ENCODE results near the gene NR1I2. TPM values are rescaled to one million over a fixed set of nuclear protein-coding genes. Genes with fewer than 3 reads are reported as not detected.

NR1I2 gene
- total RNA-seq, 2 donors from 2014 or later = 0.43 to 0.82 TPM

DNA sequence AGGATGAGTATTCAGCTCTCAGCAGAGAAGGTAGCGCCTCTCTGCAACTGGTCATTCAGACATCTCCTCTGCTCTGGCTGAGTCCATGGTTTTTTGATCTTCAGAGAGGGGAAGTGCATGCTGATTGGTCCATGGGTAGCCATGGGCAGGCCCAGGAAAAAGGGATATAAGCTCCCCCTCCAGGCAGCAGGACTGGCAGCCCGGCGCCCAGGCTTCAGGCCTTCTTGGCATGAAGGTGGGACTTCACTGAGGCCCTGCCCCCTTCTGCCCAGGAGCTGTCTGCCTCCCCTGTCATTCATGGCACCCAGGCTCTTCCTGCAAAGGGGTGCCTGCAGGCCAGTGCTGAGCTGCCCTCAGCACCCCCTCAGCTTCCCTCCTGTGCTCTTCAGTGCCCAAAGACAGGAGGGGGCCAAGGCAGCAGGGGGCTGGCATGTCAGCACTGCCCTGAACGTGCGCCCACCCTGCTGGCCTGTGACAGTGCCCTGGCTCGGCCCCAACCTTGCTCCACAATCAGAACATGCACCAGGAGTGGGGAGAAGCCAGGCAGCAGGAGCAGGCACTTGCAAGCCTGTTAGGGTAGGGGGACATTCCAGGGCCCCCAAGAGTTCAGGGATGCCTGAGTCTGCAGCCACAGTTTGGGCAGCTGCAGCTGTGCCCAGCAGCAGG, 13.8 kb upstream of the NR1I2 start:
- Mint-ChIP-seq H3K4me1 (no peaks in the 10 kb centered on the region), H3K9me3 (no peaks in the 10 kb centered on the region), H3K36me3 (ENCODE audit: low read depth) (no peaks in the 10 kb centered on the region), H3K27me3 (peaks cover 4% of the 10 kb centered on the region), H3K4me3 (no peak overlapping the region), H3K27ac (no peak overlapping the region)
- no peak for ATAC-seq (replicated peaks)

GRCh38 chr3:119768668-119769393, 13.1 kb upstream of the NR1I2 start:
- no peak overlapping the region for H3K4me3 Mint-ChIP-seq
- no peaks in the 10 kb centered on the region for H3K4me1 Mint-ChIP-seq
- no peaks in the 10 kb centered on the region for H3K9me3 Mint-ChIP-seq
- no peaks in the 10 kb centered on the region for H3K36me3 Mint-ChIP-seq (ENCODE audit: low read depth)
- peaks cover 4% of the 10 kb centered on the region for H3K27me3 Mint-ChIP-seq
- no peak for ATAC-seq (replicated peaks)
- no peak overlapping the region for H3K27ac Mint-ChIP-seq

DNA sequence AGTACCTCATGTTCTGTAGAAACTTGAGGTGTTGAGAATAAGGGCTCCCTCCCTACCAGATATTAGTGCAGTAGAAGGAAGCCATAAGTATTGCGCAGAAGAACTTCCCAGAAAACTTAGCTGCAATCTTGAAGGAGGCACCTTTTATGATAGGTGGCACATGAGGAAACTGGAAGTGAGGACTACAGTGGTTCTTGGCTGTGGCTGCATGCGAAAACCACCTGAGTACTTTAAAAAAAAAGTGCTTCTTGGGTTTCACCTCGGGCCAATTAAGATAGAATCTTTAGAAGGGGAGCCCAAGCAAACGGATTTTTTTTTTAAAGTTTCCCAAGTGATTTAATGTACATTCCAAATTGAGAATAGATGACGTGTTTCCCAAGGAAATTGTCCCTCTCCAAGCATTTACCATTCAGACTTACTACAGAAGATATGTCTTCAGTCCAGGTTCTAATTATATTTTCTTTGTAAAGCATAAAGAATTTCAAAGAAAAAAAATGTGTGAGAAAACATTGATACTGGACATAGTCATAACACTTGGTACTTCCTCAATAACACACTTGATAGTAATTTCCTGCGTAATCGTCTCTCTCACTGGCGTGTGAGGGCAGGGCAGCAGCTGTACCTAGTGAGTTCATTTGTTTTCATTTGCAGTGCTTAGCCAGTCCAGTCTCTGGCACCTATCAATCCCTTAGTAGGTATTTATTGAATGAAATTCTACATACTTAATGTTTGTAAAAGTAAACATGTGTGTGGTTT, 12.3 kb upstream of the NR1I2 start:
- Mint-ChIP-seq H3K4me3 (no peak overlapping the region), H3K27me3 (peaks cover 4% of the 10 kb centered on the region), H3K36me3 (ENCODE audit: low read depth) (no peaks in the 10 kb centered on the region), H3K27ac (no peak overlapping the region), H3K9me3 (no peaks in the 10 kb centered on the region), H3K4me1 (no peaks in the 10 kb centered on the region)
- ATAC-seq (replicated peaks) = no peak

DNA sequence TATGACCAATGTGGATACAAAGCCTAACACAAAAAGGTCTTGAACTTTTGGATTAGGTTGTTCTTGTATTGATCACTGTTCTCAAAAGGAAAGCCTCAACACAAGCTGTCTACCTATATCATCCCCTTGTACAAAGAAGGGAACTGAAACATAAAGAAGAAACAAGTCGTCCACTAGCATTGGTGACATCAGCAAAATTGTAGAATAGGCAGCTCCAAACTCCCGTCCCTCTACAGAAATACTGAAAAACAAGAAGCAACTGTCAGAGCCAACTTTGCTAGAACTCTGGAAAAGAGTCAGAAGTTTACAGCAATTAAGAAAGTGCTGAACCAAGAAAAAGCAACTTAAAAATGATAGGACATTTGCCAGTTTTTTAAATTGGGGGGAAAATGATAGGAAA, 7.5 kb upstream of the NR1I2 start:
- Mint-ChIP-seq H3K27ac (no peak overlapping the region), H3K4me1 (no peaks in the 10 kb centered on the region), H3K36me3 (ENCODE audit: low read depth) (no peaks in the 10 kb centered on the region), H3K9me3 (peaks cover 11% of the 10 kb centered on the region), H3K4me3 (no peak overlapping the region), H3K27me3 (peaks cover 3% of the 10 kb centered on the region)
- ATAC-seq (replicated peaks) = no peak

DNA sequence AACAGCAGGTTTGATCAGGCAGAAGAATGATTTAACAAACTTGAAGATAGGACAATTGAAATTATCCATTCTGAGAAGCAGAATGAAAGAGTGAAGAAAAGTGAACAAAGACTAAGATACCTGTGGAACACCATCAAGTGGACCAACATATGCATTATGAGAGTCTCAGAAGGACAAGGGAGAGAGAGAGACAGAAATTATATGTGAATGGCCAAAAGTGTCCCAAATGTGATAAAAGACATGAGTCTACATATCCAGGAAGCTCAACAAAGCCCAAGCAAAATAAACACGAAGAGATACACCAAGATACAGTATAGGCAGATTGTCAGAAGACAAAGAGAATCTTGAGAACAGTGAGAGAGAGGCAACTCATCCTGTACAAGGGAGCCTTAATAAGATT, 5.6 kb upstream of the NR1I2 start:
- no peaks in the 10 kb centered on the region for H3K36me3 Mint-ChIP-seq (ENCODE audit: low read depth)
- H3K27ac Mint-ChIP-seq = no peak overlapping the region
- no peak overlapping the region for H3K4me3 Mint-ChIP-seq
- H3K27me3 Mint-ChIP-seq = peaks cover 3% of the 10 kb centered on the region
- no peak for ATAC-seq (replicated peaks)
- peaks cover 11% of the 10 kb centered on the region for H3K9me3 Mint-ChIP-seq
- H3K4me1 Mint-ChIP-seq = no peaks in the 10 kb centered on the region

- no peak for ATAC-seq (replicated peaks)
Measured at GRCh38 chr3:119778176-119778575, 3.7 kb upstream of the NR1I2 start.

GRCh38 chr3:119778811-119779210, 3.1 kb upstream of the NR1I2 start:
- peaks cover 11% of the 10 kb centered on the region for H3K9me3 Mint-ChIP-seq
- ATAC-seq (replicated peaks) = no peak
- H3K27me3 Mint-ChIP-seq = peaks cover 3% of the 10 kb centered on the region
- H3K36me3 Mint-ChIP-seq (ENCODE audit: low read depth) = no peaks in the 10 kb centered on the region
- H3K4me3 Mint-ChIP-seq = no peak overlapping the region
- H3K4me1 Mint-ChIP-seq = no peaks in the 10 kb centered on the region
- no peak overlapping the region for H3K27ac Mint-ChIP-seq

More at GRCh38 chr3:119778176-119778575, 3.7 kb upstream of the NR1I2 start:
- H3K9me3 Mint-ChIP-seq = peaks cover 11% of the 10 kb centered on the region
- H3K4me3 Mint-ChIP-seq = no peak overlapping the region
- no peaks in the 10 kb centered on the region for H3K4me1 Mint-ChIP-seq
- H3K27me3 Mint-ChIP-seq = peaks cover 3% of the 10 kb centered on the region
- no peaks in the 10 kb centered on the region for H3K36me3 Mint-ChIP-seq (ENCODE audit: low read depth)
- no peak overlapping the region for H3K27ac Mint-ChIP-seq

DNA sequence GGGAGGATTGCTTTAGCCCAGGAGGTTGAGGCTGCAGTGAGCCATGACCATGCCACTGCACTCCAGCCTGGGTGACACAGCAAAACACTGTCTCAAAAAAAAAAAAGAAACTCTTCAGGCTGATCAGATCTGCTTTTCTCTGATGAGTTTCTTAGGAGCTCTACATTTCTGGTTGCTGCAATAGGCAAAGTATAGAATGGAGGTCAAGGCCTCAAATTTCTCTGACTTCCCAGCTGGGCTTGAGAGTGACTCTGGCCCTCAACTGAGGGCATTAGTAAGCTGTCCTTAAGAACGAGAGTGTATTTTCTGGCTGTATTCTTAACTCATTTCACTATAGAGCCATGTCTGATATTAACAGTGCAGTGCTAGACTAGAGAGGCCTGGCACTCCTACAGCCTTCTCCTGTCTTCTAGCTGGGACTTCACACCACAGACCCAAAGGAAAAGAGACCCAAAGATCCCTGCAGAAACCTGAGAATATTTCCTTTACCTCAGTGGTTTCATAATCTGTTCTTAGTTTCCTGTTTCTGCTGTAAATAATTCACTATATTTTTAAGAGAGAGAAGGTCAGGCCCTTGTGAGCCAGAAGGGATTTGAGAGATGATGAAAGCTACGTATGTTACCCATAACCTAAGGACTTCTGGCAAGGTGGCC, 2.0 kb upstream of the NR1I2 start:
- Mint-ChIP-seq H3K36me3 (ENCODE audit: low read depth) (no peaks in the 10 kb centered on the region), H3K4me1 (no peaks in the 10 kb centered on the region), H3K27ac (peak overlapping the region; percentile 80), H3K27me3 (peaks cover 2% of the 10 kb centered on the region), H3K4me3 (no peak overlapping the region), H3K9me3 (peaks cover 10% of the 10 kb centered on the region)
- no peak for ATAC-seq (replicated peaks)

DNA sequence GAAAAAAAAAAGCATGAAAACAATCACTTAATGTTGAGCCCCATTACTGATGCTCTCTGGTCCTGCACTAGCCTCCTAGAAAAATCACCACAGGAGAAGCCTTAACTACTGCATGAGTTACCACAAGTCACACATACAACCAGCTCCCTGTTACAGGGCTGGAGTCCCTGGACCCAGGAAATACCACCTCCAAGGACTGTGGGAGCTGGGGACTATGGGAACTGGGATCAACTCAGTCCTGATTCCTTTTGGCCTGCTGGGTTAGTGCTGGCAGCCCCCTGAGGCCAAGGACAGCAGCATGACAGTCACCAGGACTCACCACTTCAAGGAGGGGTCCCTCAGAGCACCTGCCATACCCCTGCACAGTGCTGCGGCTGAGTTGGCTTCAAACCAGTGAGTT, 559 bp downstream of the NR1I2 start:
- Mint-ChIP-seq H3K27me3 (no peaks in the 10 kb centered on the region), H3K36me3 (ENCODE audit: low read depth) (no peaks in the 10 kb centered on the region)
- ATAC-seq (replicated peaks) = no peak

GRCh38 chr3:119783255-119783654, 1.4 kb downstream of the NR1I2 start:
- Mint-ChIP-seq H3K4me1 (no peaks in the 10 kb centered on the region), H3K36me3 (ENCODE audit: low read depth) (no peaks in the 10 kb centered on the region), H3K27ac (no peak overlapping the region), H3K4me3 (no peak overlapping the region), H3K9me3 (no peaks in the 10 kb centered on the region), H3K27me3 (no peaks in the 10 kb centered on the region)
- ATAC-seq (replicated peaks) = no peak

More for the DNA sequence above, 559 bp downstream of the NR1I2 start:
- Mint-ChIP-seq H3K27ac (no peak overlapping the region), H3K4me1 (no peaks in the 10 kb centered on the region), H3K4me3 (no peak overlapping the region), H3K9me3 (no peaks in the 10 kb centered on the region)

GRCh38 chr3:119783883-119784282, 2.0 kb downstream of the NR1I2 start:
- Mint-ChIP-seq H3K27me3 (no peaks in the 10 kb centered on the region), H3K9me3 (no peaks in the 10 kb centered on the region), H3K4me1 (no peaks in the 10 kb centered on the region), H3K27ac (no peak overlapping the region), H3K36me3 (ENCODE audit: low read depth) (no peaks in the 10 kb centered on the region), H3K4me3 (no peak overlapping the region)
- ATAC-seq (replicated peaks) = no peak

DNA sequence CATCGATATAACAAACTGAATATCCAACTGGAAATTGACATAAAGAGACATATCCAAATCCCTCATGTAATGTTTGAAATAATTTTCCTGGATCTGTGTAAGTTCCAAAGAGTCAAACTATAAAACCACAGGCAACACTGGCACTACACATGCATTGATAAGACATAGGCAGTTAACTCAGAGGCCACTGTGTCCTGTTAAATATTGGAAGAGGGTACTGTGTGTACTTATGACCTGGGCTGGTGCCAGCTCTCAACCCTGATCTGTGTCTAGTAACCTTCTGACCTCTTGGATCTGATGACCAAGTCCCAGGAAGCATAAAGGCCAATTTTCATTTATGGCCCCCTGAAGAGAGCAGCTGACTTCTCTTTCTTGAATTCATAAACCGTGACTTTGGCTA, 4.5 kb downstream of the NR1I2 start:
- Mint-ChIP-seq H3K4me3 (no peak overlapping the region), H3K9me3 (peaks cover 3% of the 10 kb centered on the region), H3K27ac (no peak overlapping the region), H3K27me3 (no peaks in the 10 kb centered on the region), H3K36me3 (ENCODE audit: low read depth) (no peaks in the 10 kb centered on the region), H3K4me1 (no peaks in the 10 kb centered on the region)
- ATAC-seq (replicated peaks) = no peak

DNA sequence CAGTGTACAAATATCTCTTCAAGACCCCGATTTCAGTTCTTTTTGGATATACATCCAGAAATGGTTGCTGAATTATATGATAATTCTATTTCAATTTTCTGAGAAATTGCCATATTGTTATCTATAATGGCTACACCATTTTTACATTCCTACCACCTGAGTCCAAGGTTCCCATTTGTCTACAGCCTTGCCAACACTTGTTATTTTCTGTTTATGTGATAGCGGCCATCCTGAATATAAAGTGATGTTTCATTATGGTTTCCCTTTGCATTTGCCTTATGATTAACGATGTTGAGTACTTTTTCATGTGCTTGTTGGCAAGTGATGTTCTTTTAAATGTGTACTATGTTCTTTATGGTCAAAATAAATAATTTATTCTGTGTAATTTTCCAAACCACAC, 8.5 kb downstream of the NR1I2 start:
- Mint-ChIP-seq H3K27me3 (no peaks in the 10 kb centered on the region), H3K27ac (no peak overlapping the region)

DNA sequence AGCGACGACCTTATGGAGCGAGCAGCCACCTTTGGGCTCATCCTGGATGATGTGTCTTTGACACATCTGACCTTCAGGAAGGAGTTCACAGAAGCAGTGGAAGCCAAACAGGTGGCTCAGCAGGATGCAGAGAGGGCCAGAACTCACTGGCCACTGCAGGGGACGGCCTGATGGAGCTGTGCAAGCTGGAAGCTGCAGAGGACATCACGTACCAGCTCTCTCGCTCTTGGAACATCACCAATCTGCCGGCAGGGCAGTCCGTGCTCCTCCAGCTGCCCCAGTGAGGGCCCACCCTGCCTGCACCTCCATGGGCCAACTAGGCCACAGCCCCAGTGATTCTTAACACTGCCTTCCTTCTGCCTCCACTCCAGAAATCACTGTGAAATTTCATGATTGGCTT, 10.4 kb downstream of the NR1I2 start:
- Mint-ChIP-seq H3K4me3 (no peak overlapping the region), H3K9me3 (peaks cover 3% of the 10 kb centered on the region), H3K36me3 (ENCODE audit: low read depth) (no peaks in the 10 kb centered on the region), H3K27ac (no peak overlapping the region), H3K4me1 (no peaks in the 10 kb centered on the region), H3K27me3 (peaks cover 5% of the 10 kb centered on the region)
- no peak for ATAC-seq (replicated peaks)

More for the DNA sequence above, 8.5 kb downstream of the NR1I2 start:
- H3K9me3 Mint-ChIP-seq = peaks cover 3% of the 10 kb centered on the region
- no peak for ATAC-seq (replicated peaks)
- no peaks in the 10 kb centered on the region for H3K36me3 Mint-ChIP-seq (ENCODE audit: low read depth)
- no peak overlapping the region for H3K4me3 Mint-ChIP-seq
- no peaks in the 10 kb centered on the region for H3K4me1 Mint-ChIP-seq
